ENCODE measurements around the gene DOC2A. TPM values are rescaled to one million over a fixed set of nuclear protein-coding genes. Genes with fewer than 3 reads are reported as not detected.

Gene DOC2A
- total RNA-seq, 1 donor from 2014 or later = 0.80 TPM

DNA sequence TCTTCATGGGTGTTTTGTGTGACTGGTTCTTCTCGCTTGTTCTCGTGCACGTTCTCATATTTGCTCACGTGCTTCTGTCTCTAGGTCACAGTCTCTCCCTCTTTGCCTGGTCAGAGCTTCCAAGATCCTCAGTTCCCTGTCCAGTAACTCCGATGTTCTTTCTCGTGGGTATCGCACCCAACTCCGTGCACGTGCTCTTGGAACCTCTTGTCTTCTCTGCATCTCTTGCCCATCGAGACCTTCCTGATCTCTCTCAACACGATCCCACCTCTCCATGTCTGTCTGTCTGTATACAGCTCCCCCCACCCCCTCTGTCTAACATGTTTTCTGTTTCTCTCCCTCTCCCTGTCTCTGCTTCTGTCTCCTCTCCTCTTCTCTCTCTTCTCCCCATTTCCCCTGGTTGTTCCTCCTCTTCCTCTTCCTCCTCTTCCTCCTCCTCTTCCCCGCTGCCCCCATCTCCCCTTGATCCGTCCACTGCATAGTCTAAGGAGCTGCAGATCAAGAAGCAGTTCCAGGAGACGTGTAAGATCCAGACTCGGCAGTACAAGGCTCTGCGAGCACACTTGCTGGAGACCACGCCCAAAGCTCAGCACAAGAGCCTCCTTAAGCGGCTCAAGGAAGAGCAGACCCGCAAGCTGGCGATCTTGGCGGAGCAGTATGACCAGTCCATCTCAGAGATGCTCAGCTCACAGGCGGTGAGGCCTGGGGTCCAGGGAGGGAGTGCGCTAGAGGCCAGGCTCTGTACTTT is 21.5 kb downstream of the DOC2A start:
- no peak for DNase-seq (ENCODE audit: low read depth)

DNA sequence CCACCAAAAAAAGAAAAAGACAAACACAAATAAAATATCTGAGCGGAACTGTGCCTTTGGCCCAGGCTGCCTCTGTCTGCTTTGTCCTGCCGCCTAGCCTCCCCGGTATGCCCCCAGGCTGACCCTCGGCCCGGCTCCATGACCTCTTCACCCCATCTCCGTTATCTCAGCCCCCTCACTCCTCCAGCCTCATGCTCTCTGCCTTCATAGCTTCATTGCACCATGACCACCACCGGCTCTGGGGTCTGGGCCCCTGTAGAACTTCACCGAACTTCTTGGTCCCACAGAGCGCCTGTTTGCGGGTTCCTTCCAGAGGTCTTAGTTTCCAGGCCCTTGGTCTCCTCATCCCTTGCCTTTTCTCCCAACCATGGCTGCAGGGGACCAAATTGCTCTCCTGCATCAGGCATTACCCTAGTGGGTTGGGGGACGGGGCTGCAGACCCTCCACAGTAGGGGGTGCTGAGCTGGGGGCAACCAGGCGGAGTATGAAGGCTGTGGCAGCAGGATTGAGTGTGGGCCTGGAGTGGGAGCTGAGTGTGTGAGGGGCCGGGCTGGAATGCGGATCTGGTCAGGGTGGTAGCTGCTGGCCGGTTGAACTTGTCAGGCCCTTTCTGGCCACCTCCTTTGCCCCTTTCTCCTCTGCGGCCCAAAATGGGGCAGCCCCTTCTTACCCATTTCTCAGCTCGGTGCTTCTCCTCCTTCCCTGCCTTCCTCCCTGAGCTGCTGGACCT is 22.3 kb downstream of the DOC2A start:
- DNase-seq (ENCODE audit: low read depth) = no peak

DNA sequence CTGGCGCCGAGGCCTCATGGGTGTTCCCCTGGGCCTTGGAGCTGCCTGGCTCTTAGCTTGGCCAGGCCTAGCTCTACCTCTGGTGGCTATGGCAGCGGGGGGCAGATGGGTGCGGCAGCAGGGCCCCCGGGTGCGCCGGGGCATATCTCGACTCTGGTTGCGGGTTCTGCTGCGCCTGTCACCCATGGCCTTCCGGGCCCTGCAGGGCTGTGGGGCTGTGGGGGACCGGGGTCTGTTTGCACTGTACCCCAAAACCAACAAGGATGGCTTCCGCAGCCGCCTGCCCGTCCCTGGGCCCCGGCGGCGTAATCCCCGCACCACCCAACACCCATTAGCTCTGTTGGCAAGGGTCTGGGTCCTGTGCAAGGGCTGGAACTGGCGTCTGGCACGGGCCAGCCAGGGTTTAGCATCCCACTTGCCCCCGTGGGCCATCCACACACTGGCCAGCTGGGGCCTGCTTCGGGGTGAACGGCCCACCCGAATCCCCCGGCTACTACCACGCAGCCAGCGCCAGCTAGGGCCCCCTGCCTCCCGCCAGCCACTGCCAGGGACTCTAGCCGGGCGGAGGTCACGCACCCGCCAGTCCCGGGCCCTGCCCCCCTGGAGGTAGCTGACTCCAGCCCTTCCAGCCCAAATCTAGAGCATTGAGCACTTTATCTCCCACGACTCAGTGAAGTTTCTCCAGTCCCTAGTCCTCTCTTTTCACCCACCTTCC is 23.3 kb downstream of the DOC2A start:
- DNase-seq (ENCODE audit: low read depth) = no peak

DNA sequence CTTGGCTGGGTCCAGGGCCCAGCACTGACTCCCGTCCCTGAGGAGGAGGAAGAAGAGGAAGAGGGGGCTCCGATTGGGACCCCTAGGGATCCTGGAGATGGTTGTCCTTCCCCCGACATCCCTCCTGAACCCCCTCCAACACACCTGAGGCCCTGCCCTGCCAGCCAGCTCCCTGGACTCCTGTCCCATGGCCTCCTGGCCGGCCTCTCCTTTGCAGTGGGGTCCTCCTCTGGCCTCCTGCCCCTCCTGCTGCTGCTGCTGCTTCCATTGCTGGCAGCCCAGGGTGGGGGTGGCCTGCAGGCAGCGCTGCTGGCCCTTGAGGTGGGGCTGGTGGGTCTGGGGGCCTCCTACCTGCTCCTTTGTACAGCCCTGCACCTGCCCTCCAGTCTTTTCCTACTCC is 23.9 kb downstream of the DOC2A start:
- DNase-seq (ENCODE audit: low read depth) = no peak

DNA sequence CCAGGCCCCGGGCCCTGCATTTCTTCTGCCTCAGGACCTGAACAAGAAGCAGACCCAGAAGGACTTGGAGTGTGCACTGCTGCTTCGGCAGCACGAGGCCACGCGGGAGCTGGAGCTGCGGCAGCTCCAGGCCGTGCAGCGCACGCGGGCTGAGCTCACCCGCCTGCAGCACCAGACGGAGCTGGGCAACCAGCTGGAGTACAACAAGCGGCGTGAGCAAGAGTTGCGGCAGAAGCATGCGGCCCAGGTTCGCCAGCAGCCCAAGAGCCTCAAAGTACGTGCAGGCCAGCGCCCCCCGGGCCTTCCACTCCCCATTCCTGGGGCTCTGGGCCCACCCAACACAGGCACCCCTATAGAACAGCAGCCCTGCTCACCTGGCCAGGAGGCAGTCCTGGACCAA is 24.6 kb downstream of the DOC2A start:
- no peak for DNase-seq (ENCODE audit: low read depth)

DNA sequence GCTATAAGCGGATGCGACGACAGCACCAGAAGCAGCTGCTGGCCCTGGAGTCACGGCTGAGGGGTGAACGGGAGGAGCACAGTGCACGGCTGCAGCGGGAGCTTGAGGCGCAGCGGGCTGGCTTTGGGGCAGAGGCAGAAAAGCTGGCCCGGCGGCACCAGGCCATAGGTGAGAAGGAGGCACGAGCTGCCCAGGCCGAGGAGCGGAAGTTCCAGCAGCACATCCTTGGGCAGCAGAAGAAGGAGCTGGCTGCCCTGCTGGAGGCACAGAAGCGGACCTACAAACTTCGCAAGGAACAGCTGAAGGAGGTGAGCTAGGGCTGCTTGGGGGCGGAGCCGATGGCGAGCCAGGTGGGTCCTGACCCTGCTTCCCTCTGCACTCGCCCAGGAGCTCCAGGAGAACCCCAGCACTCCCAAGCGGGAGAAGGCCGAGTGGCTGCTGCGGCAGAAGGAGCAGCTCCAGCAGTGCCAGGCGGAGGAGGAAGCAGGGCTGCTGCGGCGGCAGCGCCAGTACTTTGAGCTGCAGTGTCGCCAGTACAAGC is 25.5 kb downstream of the DOC2A start:
- DNase-seq (ENCODE audit: low read depth) = no peak

DNA sequence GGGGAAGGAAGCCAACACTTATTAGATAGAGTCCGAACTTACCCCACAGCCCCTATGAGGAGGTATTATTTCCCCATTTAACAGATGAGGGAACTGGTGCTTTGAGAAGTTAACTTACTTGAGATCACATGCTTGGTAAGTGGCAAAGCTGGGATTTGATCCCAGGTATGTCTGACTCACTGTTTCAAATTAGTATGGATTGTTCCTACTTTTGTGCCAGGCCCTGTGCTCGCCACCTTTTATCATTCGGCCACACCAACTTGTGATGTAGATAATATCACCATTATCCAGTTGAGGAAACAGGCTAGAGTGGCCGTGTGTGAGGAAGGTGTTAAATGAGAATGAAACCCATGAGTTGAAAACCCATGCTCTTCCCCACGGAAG is 26.1 kb downstream of the DOC2A start:
- no peak for DNase-seq (ENCODE audit: low read depth)

DNA sequence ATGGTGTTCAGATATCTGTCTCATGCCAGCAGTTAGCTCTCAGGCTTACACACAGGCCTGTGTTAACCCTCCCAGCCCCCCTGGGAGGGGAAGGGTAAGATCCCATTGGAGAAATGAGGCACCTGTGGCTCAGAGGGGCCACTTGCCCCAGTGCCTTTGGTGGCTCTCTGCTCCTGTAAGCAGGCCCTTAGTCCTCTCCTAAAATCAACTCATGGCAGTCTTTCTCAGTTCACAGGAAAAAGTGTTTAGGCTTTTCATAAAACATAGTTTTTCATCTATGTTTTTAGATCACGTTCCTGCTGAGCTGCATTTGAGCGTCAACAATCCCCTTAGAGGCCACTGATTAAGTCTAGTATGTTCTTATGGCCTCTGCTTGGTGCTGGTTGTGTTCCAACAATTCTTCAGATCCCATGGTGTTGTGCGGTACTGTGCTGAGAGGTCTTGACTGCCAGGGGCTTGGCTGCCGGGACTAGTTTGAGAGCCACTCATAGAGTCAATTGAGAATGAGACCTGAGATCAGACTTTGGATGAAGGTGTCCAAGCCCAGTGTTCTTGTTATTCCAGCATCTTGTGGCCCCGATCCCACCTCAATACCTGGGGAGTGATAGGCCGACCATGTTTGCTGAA is 26.6 kb downstream of the DOC2A start:
- no peak for DNase-seq (ENCODE audit: low read depth)

DNA sequence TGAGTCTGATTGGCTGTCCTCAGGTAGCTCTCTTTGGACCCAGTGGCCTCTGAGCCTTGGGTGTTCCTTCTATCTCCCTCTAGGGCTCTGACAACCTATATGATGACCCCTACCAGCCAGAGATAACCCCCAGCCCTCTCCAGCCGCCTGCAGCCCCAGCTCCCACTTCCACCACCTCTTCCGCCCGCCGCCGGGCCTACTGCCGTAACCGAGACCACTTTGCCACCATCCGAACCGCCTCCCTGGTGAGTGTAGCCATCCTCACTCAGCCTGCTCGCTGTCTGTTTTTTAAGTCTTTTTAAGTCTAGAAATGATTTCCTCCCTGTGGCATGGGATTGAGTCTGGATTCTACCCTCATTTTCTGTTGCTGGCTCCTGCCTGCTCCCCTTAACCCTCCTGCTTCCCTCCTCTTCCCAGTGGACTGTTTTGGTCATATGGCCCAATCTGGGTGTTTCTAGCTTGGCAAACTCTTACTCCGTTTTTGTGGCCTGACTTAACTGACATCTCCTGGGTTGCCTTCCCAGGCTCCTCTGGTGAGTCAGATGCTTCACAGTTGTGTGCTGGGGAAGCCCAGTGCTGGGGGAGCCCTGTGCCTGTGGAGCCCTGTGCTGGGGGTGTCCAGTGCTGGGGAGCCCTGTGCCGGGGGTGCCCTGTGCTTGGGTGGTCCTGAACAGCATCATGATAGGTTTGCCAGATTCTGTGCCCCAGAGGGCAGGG is 27.2 kb downstream of the DOC2A start:
- DNase-seq (ENCODE audit: low read depth) = no peak

DNA sequence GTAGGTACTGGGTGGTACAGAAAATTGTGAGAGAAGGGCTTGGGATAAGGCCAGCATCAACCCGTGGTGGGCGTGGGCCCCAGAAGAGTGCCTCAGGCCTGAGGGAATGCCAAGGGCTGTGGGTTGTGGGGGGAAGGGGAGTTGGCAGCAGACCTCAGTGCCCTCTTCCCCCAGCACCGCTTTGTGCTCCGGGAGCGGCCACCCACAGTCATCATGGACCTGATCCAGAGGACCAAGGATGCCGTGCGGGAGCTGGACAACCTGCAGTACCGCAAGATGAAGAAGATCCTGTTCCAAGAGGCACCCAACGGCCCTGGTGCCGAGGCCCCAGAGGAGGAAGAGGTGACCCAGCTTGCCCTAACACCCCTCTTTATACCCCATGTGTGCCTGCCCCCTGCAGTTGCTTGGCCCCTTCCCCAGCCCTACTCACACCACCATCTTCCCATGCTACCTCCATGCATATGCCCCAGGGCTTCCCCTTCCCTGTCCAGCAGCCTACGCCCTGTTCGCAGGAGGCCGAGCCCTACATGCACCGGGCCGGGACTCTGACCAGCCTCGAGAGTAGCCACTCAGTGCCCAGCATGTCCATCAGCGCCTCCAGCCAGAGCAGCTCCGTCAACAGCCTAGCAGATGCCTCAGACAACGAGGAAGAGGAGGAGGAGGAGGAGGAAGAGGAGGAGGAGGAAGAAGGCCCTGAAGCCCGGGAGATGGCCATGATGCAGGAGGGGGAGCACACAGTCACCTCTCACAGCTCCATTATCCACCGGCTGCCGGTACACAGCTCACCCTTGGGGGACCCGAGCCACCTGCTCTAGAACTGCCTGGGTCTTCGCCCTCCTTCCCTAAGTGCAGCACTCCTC is 28.0 kb downstream of the DOC2A start:
- no peak for DNase-seq (ENCODE audit: low read depth)

DNA sequence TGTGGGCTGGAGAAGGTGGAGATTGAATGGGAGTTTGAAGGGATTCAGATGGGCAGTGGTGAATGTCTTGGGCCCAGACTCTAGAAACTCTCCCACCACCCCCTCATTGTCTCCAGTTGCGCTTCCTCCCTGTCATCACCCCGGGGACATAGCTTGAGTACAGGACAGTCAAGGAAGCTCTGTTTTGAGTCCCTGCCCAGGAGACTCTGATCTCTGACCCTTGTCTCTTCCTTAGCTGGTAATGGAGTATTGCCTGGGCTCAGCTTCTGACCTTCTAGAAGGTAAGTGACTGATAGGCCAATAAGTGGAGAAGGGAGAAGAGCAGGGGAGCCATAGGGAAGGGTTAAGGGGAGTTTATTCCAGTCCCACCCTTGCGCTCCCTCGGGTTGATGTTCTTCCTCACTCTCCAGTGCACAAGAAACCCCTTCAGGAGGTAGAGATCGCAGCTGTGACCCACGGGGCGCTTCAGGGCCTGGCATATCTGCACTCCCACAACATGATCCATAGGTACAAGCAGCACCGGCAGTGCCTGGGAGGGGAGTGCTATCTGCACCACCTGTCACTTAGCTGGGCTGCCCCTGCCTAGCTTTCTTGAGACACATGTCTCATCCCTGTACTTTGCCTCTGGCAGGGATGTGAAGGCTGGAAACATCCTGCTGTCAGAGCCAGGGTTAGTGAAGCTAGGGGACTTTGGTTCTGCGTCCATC is 32.1 kb downstream of the DOC2A start:
- DNase-seq (ENCODE audit: low read depth) = no peak

DNA sequence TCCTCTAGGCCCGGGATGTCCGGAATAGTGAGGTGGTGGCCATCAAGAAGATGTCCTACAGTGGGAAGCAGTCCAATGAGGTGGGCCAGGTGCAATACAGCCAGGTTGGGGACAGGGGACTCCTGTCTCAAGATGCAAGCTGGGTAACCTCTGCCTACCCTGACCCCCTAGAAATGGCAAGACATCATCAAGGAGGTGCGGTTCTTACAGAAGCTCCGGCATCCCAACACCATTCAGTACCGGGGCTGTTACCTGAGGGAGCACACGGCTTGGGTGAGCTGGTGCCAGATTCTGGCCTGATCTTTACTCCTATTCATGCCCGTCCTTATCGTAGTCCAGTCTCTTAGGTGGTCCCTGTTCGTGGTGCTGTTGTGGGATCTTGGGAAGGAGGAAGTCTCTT is 32.7 kb downstream of the DOC2A start:
- no peak for DNase-seq (ENCODE audit: low read depth)

DNA sequence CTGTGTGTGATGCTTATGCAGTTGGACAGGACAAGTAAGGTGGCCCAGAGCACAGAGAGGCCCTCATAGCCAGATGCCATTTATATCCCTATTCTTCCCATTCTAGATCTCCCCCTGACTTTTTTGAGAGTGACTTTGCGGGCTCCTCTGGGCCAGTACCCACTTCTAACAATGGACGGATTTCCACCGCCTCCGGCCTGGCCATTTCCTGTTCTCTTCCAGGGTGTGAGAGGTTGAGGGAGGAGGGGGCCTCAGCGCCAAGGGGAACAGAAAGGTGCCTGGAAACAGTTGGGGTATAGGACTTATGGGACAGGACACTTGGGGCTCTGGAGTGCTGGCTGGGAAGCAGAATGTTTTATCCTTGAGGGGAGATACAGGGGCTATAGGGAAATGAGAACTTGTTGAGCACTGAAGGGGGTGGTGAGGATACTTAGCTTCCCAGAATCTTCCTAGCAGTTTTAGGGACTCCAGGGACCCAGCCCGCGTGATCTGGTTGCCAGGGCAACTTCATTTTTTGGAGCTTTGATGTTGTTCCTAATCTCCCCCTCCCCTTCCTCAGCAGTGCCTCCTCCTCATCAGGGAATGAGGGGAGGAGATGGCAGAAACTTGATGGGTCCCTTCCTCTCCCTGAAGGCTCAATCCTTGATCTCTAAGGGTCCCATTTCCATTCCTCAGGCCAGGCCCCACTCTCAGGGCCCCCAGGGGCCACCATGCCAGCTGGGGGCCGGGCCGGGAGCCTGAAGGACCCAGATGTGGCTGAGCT is 33.6 kb downstream of the DOC2A start:
- no peak for DNase-seq (ENCODE audit: low read depth)

DNA sequence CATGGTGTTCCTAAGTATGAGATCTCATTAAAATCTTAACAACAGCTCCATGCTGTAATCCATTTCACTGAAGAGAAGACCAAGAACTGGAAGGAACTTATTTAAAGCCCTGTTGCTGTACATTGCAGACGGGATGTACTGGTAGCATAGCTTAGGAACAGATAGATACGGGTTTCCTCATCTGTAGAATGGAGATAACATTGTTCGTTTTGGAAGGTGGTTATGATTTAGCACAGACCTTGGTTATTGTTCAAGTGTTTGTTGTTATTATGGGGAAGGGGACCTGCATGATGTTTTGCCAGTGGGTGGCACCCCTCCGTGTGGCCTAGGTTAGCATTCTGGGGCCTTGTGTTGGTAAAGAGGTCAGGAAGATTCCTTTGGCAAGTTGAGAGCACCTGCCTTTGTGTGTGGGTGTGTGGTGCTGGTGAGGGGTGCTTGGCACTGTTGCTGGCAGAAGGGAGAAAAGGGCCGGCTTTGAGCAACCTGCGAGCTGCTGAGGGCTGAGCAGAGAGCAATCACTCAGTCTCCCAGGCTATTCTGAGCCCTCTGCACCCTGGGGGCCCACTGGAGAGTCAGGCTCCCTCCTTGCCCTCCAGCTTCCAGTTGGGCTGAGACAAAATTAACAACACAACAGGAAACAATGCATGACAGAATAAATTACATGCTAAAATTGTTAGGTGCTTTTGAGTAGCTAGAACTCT is 34.9 kb downstream of the DOC2A start:
- no peak for DNase-seq (ENCODE audit: low read depth)

DNA sequence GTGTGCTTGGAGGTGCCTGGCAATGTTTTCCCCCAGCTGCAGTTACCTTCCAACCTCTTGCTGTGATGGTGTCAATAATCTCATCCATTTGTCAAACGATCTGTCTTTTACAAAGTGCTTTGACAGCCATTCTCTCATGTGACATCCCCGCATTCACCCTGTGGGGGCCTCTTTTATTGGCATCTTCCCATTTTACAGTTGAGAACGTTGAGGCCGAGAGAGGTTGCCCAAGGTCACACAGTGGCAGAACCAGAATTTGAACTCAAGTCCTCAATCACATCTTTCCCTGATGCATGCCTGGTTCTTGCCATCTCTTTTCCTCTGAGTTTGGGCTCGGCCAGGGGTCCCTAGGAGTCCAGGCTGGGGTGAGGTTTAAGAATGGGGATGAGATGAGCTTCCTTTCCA is 35.7 kb downstream of the DOC2A start:
- DNase-seq (ENCODE audit: low read depth) = no peak

DNA sequence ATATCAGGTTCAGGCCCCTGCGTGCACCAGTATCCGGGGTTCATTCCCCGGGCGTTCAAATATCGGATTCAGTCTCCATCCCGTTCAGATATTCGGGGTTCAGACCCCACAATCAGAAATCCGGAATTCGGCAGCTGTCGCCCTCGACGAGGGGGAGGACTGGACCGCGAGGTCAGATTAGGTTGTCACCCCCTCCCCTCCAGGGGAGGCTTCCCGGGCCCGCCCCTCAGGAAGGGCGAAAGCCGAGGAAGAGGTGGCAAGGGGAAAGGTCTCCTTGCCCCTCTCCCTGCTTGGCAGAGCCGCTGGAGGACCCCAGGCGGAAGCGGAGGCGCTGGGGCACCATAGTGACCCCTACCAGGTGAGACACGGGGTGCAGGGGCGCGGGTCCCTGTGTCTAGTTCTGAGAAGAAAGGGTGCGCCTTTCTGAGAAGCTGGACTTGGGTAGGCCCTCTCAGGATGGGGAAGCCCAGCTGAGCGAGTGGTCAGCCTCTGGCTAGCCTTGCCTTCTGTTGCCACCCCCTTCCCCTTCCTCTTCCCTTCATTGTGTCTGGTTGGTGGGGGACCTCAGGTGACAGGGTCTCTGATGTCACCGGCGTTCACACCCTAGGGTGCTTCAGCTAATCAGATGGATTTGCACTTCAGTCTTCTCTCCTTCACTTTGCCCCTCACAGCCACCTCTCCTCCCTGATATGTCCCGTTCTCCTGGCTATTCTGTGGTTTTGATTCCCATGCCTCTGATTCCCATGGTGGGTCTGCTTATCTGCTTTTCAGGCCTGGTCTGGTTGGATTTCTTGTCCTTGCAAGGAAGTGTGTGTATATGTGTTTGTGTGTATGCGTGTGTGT is 36.3 kb downstream of the DOC2A start:
- DNase-seq (ENCODE audit: low read depth) = no peak
